IPS-18a (cell line): Measurements from ENCODE around the gene ADGRA3.
A peak's percentile ranks its signal among the peaks of the same experiment; 100 is the strongest.

Source experiments
- H3K27ac ChIP-seq: one replicate; pipeline ENCODE4 v1.5.1; 2013; ENCODE audit warnings: low read length
- H3K27me3 ChIP-seq: one replicate; pipeline ENCODE4 v1.6.1; 2013; ENCODE audit warnings: mild to moderate bottlenecking, low read length; ENCODE audit not compliant: control insufficient read depth, insufficient read depth
- H3K36me3 ChIP-seq: one replicate; pipeline ENCODE4 v1.6.1; 2013; ENCODE audit warnings: low read depth, low read length; ENCODE audit not compliant: control insufficient read depth
- H3K4me1 ChIP-seq: one replicate; pipeline ENCODE4 v1.6.1; 2013; ENCODE audit warnings: low read depth, low read length; ENCODE audit not compliant: control insufficient read depth
- H3K4me3 ChIP-seq: one replicate; pipeline ENCODE4 v1.5.1; 2013; ENCODE audit warnings: low read length
- H3K9ac ChIP-seq: one replicate; pipeline ENCODE4 v1.6.1; 2013; ENCODE audit warnings: mild to moderate bottlenecking, low read length, moderate library complexity
- H3K9me3 ChIP-seq: one replicate; pipeline ENCODE4 v1.6.1; 2013; ENCODE audit warnings: low read depth, low read length; ENCODE audit not compliant: control insufficient read depth

ADGRA3 gene

GRCh38 chr4:22458098-22458497 lies 57.8 kb downstream of the ADGRA3 start:
- peaks cover 18% of the 10 kb centered on the region for H3K36me3 ChIP-seq
- no peaks in the 10 kb centered on the region for H3K9me3 ChIP-seq
- H3K9ac ChIP-seq = no peak overlapping the region
- H3K4me3 ChIP-seq = no peak overlapping the region
- no peak overlapping the region for H3K27ac ChIP-seq
- H3K27me3 ChIP-seq = no peaks in the 10 kb centered on the region
- H3K4me1 ChIP-seq = peaks cover 30% of the 10 kb centered on the region

DNA sequence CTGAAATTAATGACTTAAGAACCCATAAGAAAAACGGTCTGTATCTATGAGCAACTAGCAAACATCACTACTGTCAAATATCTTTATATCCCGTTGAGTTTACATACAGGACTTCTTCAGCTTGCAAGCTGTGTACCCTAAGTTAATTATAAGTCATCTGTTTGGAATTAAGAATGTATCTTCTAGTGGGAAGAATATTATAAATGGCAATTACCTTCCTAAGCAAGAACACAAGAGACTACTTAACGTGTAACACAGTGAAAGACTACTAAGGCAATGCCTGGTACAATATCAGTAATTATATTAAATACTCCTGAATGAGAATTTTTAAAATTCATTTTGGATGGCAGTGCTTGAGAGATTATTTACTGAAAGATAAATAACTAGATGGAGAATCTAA lies 58.5 kb downstream of the ADGRA3 start:
- H3K9ac ChIP-seq = no peak overlapping the region
- no peak overlapping the region for H3K4me3 ChIP-seq
- peaks cover 18% of the 10 kb centered on the region for H3K36me3 ChIP-seq
- H3K27ac ChIP-seq = no peak overlapping the region
- no peaks in the 10 kb centered on the region for H3K9me3 ChIP-seq
- peaks cover 30% of the 10 kb centered on the region for H3K4me1 ChIP-seq
- H3K27me3 ChIP-seq = no peaks in the 10 kb centered on the region

GRCh38 chr4:22456291-22456690 lies 59.6 kb downstream of the ADGRA3 start:
- Histone ChIP-seq H3K9me3 (no peaks in the 10 kb centered on the region), H3K27ac (no peak overlapping the region), H3K4me1 (peaks cover 30% of the 10 kb centered on the region), H3K27me3 (no peaks in the 10 kb centered on the region), H3K9ac (no peak overlapping the region), H3K36me3 (peaks cover 18% of the 10 kb centered on the region), H3K4me3 (no peak overlapping the region)

- Histone ChIP-seq H3K27ac (no peak overlapping the region), H3K4me1 (peaks cover 19% of the 10 kb centered on the region), H3K9me3 (no peaks in the 10 kb centered on the region), H3K9ac (no peak overlapping the region), H3K27me3 (no peaks in the 10 kb centered on the region), H3K36me3 (peaks cover 16% of the 10 kb centered on the region), H3K4me3 (no peak overlapping the region)
Observed at GRCh38 chr4:22454955-22455354, 60.9 kb downstream of the ADGRA3 start.

GRCh38 chr4:22454216-22454838 lies 61.5 kb downstream of the ADGRA3 start:
- Histone ChIP-seq H3K9ac (no peak overlapping the region), H3K36me3 (peaks cover 16% of the 10 kb centered on the region), H3K27ac (no peak overlapping the region), H3K9me3 (no peaks in the 10 kb centered on the region), H3K4me1 (peaks cover 13% of the 10 kb centered on the region), H3K4me3 (no peak overlapping the region), H3K27me3 (no peaks in the 10 kb centered on the region)

GRCh38 chr4:22444813-22445212 lies 71.1 kb downstream of the ADGRA3 start:
- peaks cover 74% of the 10 kb centered on the region for H3K36me3 ChIP-seq
- H3K4me3 ChIP-seq = no peak overlapping the region
- no peaks in the 10 kb centered on the region for H3K4me1 ChIP-seq
- no peaks in the 10 kb centered on the region for H3K9me3 ChIP-seq
- no peaks in the 10 kb centered on the region for H3K27me3 ChIP-seq
- H3K27ac ChIP-seq = no peak overlapping the region
- no peak overlapping the region for H3K9ac ChIP-seq

DNA sequence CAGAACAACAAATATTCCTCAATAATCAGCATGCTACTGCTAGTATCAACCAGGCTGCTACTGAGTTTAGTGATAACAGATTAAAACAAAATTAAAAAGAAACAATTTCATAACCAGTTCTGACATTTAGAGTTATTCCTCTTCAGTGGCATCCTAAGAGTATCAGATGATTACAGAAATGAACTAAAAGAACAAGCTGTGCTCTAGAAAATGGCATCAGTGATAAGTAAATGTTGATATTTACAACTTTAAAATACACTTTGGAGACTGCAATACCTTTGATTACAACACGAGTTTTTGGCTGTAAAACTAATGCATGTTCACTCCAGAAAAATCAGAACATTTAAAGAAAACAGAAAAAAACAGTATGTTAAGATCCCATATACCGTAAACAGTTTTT lies 72.9 kb downstream of the ADGRA3 start:
- Histone ChIP-seq H3K27ac (no peak overlapping the region), H3K9ac (no peak overlapping the region), H3K4me1 (no peaks in the 10 kb centered on the region), H3K4me3 (no peak overlapping the region), H3K27me3 (no peaks in the 10 kb centered on the region), H3K36me3 (peaks cover 66% of the 10 kb centered on the region), H3K9me3 (no peaks in the 10 kb centered on the region)

- Histone ChIP-seq H3K27ac (no peak overlapping the region), H3K4me3 (no peak overlapping the region), H3K4me1 (peaks cover under 1% of the 10 kb centered on the region), H3K36me3 (peaks cover 55% of the 10 kb centered on the region), H3K27me3 (no peaks in the 10 kb centered on the region), H3K9me3 (no peaks in the 10 kb centered on the region), H3K9ac (no peak overlapping the region)
Observed at GRCh38 chr4:22440999-22441398, 74.9 kb downstream of the ADGRA3 start.

GRCh38 chr4:22439947-22440346 lies 75.9 kb downstream of the ADGRA3 start:
- no peaks in the 10 kb centered on the region for H3K9me3 ChIP-seq
- no peak overlapping the region for H3K4me3 ChIP-seq
- no peaks in the 10 kb centered on the region for H3K27me3 ChIP-seq
- peaks cover 11% of the 10 kb centered on the region for H3K4me1 ChIP-seq
- no peak overlapping the region for H3K9ac ChIP-seq
- H3K36me3 ChIP-seq = peaks cover 47% of the 10 kb centered on the region
- H3K27ac ChIP-seq = no peak overlapping the region

- Histone ChIP-seq H3K27ac (no peak overlapping the region), H3K4me1 (peaks cover 14% of the 10 kb centered on the region), H3K9ac (no peak overlapping the region), H3K4me3 (no peak overlapping the region), H3K27me3 (no peaks in the 10 kb centered on the region), H3K36me3 (peaks cover 12% of the 10 kb centered on the region), H3K9me3 (no peaks in the 10 kb centered on the region)
Observed at GRCh38 chr4:22435652-22436051, 80.2 kb downstream of the ADGRA3 start.

- Histone ChIP-seq H3K4me1 (peaks cover 14% of the 10 kb centered on the region), H3K4me3 (no peak overlapping the region), H3K9me3 (no peaks in the 10 kb centered on the region), H3K27me3 (no peaks in the 10 kb centered on the region), H3K27ac (no peak overlapping the region), H3K36me3 (peaks cover 11% of the 10 kb centered on the region), H3K9ac (peak overlapping the region; percentile 5)
Observed at GRCh38 chr4:22434895-22435294, 81.0 kb downstream of the ADGRA3 start.

DNA sequence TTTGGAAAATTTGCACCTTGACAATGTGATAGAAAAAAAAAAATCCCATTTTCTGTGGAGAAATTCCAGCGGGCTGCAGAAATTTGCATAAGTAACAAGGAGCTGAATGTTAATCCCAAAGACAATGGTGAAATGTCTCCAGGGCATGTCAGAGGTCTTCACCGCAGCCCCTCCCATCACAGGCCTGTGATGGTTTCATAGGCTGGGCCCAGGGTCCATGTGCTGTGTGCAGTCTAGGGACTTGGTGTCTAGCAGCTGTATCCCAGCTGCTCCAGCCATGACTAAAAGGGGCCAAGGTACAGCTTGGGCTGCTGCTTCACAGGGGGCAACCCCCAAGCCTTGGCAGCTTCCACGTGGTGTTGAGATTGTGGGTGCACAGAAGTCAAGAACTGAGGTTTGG lies 85.2 kb downstream of the ADGRA3 start:
- Histone ChIP-seq H3K27me3 (no peaks in the 10 kb centered on the region), H3K4me1 (peaks cover 10% of the 10 kb centered on the region), H3K4me3 (no peak overlapping the region), H3K9ac (no peak overlapping the region), H3K27ac (no peak overlapping the region), H3K36me3 (peaks cover 24% of the 10 kb centered on the region), H3K9me3 (no peaks in the 10 kb centered on the region)
